ENCODE measurements around the gene WARS2.

GRCh38 chr1:118992868-118993699 lies 147.4 kb downstream of the WARS2 start:
- TF ChIP-seq POLR2A (IDR thresholded peaks at IDR 0.05; ENCODE audit: low read depth, low read length): no peak
- no peak for TF ChIP-seq POLR2AphosphoS5 (IDR thresholded peaks at IDR 0.05; ENCODE audit: low read depth, low read length)
- TF ChIP-seq TAF1 (IDR thresholded peaks at IDR 0.05; ENCODE audit: low read depth, low read length): no peak
- no peak for TF ChIP-seq POU2F2 (IDR thresholded peaks at IDR 0.05; ENCODE audit: low read depth, low read length)
- no peak for TF ChIP-seq SPI1 (IDR thresholded peaks at IDR 0.05; ENCODE audit: low read depth, low read length)
- no peak for TF ChIP-seq PAX5 (IDR thresholded peaks at IDR 0.05; ENCODE audit: insufficient read depth, low read length, severe bottlenecking)
